K562 (cell line): ENCODE measurements around the gene SNRNP200. TPM values are rescaled to one million over a fixed set of nuclear protein-coding genes. Genes with fewer than 3 reads are reported as not detected.

Experiments
- MTA2 ChIP-seq: fragments of 450-650 bp; IDR thresholded peaks from 2 replicates; pipeline ENCODE4 v1.6.1; 2016; ENCODE audit warnings: low read depth
- MTF1 ChIP-seq: fragments of 250-450 bp; sonication (Bioruptor Pico); IDR thresholded peaks from 2 replicates; pipeline ENCODE4 v1.9.0; 2021; ENCODE audit warnings: moderate library complexity, mild to moderate bottlenecking, inconsistent platforms, borderline replicate concordance
- TEAD2 ChIP-seq: fragments of 450-650 bp; IDR thresholded peaks from 2 replicates; pipeline ENCODE4 v1.6.1; 2016; ENCODE audit warnings: missing genetic modification characterization, control low read depth, missing compliant biosample characterization
- ZKSCAN8 ChIP-seq: fragments of 200-800 bp; sonication (Bioruptor generic); IDR thresholded peaks from 2 replicates; pipeline ENCODE4 v1.6.1; 2016; ENCODE audit warnings: missing genetic modification characterization, missing compliant biosample characterization
- ZSCAN29 ChIP-seq: fragments of 450-650 bp; IDR thresholded peaks from 2 replicates; pipeline ENCODE4 v1.6.1; 2017
- polyA plus RNA-seq, 8 experiments: library from polyadenylated mRNA; depleted of rRNA in 4 of 8; stranded (reverse) in 5 of 8; unstranded in 3 of 8; fragments of >200 nt; fragmentation: Nextera tagmentation in 2 of 8; fragmentation: Illumina TruSeq in 1 of 8; extraction: Ambion mirVana in 2 of 8; extraction: Trizol in 1 of 8; gene quantifications; 2 replicates each; pipeline versions ENCODE4 v1.2.1 to v1.2.3, GENCODE V29; 2011 to 2014; ENCODE audit warnings: inconsistent platforms in 1 of 8, missing spikeins in 1 of 8
- total RNA-seq, 7 experiments: library from RNA; depleted of rRNA in 6 of 7; stranded (reverse); fragments of >200 nt in 6 of 7; fragmentation: Illumina TruSeq in 2 of 7; extraction: Trizol in 2 of 7; gene quantifications; 2 replicates each; pipeline versions ENCODE4 v1.2.1 to v1.2.3, GENCODE V29; 2011 to 2021; ENCODE audit warnings: low replicate concordance in 1 of 7
- TF ChIP-seq, protein P1 (sequence below): fragments of 450-650 bp; IDR thresholded peaks from 2 replicates; pipeline ENCODE4 v1.6.1; 2017; ENCODE audit warnings: antibody characterized with exemption, mild to moderate bottlenecking
- TF ChIP-seq, protein P2 (sequence below): fragments of 450-650 bp; formaldehyde crosslinking; IDR thresholded peaks from 2 replicates; pipeline ENCODE4 v1.4.0; 2022; ENCODE audit warnings: missing genetic modification characterization

Gene SNRNP200
- total and polyA plus RNA-seq, 9 of the 15 experiments (the other 6 are each of a cell fraction or from before 2014, with no cell fraction given), result 76.1 to 231 (median 155) TPM

DNA sequence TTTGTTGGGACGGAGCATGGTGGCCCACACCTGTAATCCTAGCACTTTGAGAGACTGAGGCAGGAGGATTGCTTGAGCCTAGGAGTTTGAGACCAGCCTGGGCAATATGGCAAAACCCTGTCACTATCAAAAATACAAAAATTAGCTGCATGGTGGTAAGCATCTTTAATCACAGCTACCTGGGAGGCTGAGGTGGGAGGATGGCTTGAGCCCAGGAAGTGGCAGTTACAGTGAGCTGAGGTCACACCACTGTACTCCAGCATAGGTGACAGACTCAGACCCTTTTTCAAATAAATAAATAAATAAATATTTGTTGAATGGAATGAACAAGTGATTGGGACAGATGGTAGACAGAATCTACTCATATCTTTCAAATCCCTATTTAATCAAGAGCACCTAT is 14.1 kb upstream of the SNRNP200 start (continued):
- TF ChIP-seq, protein P1, sequence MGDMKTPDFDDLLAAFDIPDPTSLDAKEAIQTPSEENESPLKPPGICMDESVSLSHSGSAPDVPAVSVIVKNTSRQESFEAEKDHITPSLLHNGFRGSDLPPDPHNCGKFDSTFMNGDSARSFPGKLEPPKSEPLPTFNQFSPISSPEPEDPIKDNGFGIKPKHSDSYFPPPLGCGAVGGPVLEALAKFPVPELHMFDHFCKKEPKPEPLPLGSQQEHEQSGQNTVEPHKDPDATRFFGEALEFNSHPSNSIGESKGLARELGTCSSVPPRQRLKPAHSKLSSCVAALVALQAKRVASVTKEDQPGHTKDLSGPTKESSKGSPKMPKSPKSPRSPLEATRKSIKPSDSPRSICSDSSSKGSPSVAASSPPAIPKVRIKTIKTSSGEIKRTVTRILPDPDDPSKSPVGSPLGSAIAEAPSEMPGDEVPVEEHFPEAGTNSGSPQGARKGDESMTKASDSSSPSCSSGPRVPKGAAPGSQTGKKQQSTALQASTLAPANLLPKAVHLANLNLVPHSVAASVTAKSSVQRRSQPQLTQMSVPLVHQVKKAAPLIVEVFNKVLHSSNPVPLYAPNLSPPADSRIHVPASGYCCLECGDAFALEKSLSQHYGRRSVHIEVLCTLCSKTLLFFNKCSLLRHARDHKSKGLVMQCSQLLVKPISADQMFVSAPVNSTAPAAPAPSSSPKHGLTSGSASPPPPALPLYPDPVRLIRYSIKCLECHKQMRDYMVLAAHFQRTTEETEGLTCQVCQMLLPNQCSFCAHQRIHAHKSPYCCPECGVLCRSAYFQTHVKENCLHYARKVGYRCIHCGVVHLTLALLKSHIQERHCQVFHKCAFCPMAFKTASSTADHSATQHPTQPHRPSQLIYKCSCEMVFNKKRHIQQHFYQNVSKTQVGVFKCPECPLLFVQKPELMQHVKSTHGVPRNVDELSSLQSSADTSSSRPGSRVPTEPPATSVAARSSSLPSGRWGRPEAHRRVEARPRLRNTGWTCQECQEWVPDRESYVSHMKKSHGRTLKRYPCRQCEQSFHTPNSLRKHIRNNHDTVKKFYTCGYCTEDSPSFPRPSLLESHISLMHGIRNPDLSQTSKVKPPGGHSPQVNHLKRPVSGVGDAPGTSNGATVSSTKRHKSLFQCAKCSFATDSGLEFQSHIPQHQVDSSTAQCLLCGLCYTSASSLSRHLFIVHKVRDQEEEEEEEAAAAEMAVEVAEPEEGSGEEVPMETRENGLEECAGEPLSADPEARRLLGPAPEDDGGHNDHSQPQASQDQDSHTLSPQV, result no peak
- TF ChIP-seq MTF1 (CRISPR knock-in tag), result no peak
- TF ChIP-seq ZKSCAN8, result no peak
- TF ChIP-seq MTA2, result no peak
- TF ChIP-seq, protein P2, sequence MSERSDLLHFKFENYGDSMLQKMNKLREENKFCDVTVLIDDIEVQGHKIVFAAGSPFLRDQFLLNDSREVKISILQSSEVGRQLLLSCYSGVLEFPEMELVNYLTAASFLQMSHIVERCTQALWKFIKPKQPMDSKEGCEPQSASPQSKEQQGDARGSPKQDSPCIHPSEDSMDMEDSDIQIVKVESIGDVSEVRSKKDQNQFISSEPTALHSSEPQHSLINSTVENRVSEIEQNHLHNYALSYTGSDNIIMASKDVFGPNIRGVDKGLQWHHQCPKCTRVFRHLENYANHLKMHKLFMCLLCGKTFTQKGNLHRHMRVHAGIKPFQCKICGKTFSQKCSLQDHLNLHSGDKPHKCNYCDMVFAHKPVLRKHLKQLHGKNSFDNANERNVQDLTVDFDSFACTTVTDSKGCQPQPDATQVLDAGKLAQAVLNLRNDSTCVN, result no peak
- no peak for TF ChIP-seq ZSCAN29
- no peak for TF ChIP-seq TEAD2 (tag)
- TF ChIP-seq, all 486 proteins: peak for 0
